Adrenal gland (tissue), 5 donors: ENCODE measurements around the gene FOXN3.

Experiments used
- CTCF ChIP-seq, 6 experiments: fragments of 450-650 bp in 4 of 6; fragments of 200-600 bp in 2 of 6; sonication (generic) in 1 of 6; IDR thresholded peaks; 1 replicate in 5 of 6; 2 replicates in 1 of 6; pipeline versions ENCODE4 v1.5.1 to v1.8.0; 2016 to 2021; ENCODE audit warnings: antibody characterized with exemption in 6 of 6, mild to moderate bottlenecking in 2 of 6, moderate library complexity in 1 of 6
- POLR2A ChIP-seq, 2 donors: fragments of 450-650 bp; IDR thresholded peaks; one replicate each; pipeline ENCODE4 v1.6.1; 2017; ENCODE audit warnings: antibody characterized with exemption in 2 of 2, mild to moderate bottlenecking in 2 of 2, moderate library complexity in 1 of 2
- donor health status: DM: no; HTN: no; CAD: no.

- no peak for TF ChIP-seq CTCF (IDR thresholded peaks at IDR 0.05)
- no peak for TF ChIP-seq POLR2A (IDR thresholded peaks at IDR 0.05)
Measured at GRCh38 chr14:89302396-89302950, 114.6 kb downstream of the FOXN3 start.
